Activated CD4-positive, alpha-beta memory T cell treated with anti-CD3 and anti-CD28 coated beads for 36 hours (primary cell): Measurements from ENCODE around the gene ZNF487. TPM values are rescaled to one million over a fixed set of nuclear protein-coding genes. Genes with fewer than 3 reads are reported as not detected.

Experiments used
- CTCF ChIA-PET: fragments of 350-600 bp; sonication (Branson Sonifier 250); formaldehyde crosslinking; loops from one replicate; lab custom pipeline; 2021; ENCODE audit warnings: antibody characterized with exemption, inconsistent platforms; lab: Charles Lee
- POLR2A ChIA-PET: fragments of 350-600 bp; sonication (Branson Sonifier 250); formaldehyde crosslinking; loops from one replicate; lab custom pipeline; 2021; ENCODE audit warnings: antibody characterized with exemption; lab: Charles Lee
- DNase-seq: peaks from one replicate; pipeline ENCODE4 v3.0.0-alpha.2; 2020
- H3K27ac Mint-ChIP-seq: one replicate; pipeline ENCODE4 v1.8.0; 2021; ENCODE audit warnings: mixed read lengths
- H3K27me3 Mint-ChIP-seq: one replicate; pipeline ENCODE4 v1.8.0; 2021; ENCODE audit warnings: mixed read lengths
- H3K36me3 Mint-ChIP-seq: one replicate; pipeline ENCODE4 v1.8.0; 2021; ENCODE audit warnings: mixed read lengths
- H3K4me1 Mint-ChIP-seq: one replicate; pipeline ENCODE4 v1.8.0; 2021; ENCODE audit warnings: low read depth, mixed read lengths
- H3K4me3 Mint-ChIP-seq: one replicate; pipeline ENCODE4 v1.8.0; 2021; ENCODE audit warnings: mild to moderate bottlenecking, mixed read lengths
- H3K9me3 Mint-ChIP-seq: one replicate; pipeline ENCODE4 v1.8.0; 2021; ENCODE audit warnings: mixed read lengths
- intact Hi-C: fragments of 100-400 bp; cut with micrococcal nuclease; formaldehyde crosslinking; loops from one replicate; pipeline ENCODE4 v1.15.1; 2023
- total RNA-seq, 2 experiments: library from RNA; stranded (reverse); gene quantifications; one replicate each; pipeline ENCODE4 v1.2.3, GENCODE V29; 2021

The ZNF487 gene
- total RNA-seq, 2 experiments from 2014 or later: 2.2 to 2.6 TPM

DNA sequence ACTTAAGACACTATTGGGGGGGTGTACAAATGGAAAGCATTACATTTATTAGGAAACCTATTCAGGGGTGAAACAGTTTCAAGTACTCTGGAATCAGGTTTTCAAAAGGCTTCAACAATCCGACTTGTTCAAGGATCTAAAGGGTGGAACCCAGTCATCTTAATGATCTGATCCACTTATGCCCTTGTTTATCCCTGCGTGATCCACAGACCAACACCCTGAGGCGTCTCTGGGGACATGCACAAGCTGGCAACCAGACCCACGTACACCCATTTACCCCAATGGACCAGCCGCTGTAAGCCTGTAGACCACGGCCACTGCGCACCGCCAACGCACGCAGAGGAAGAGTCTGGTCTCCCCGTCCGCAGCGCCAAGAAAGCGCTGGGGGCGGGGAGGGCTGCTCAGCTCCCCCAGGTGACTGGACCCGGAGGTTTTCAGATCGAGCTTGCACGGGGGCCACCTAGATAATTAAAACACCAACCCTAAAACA is 41.3 kb upstream of the ZNF487 start:
- H3K27me3 Mint-ChIP-seq: no peaks in the 10 kb centered on the region
- peaks cover 62% of the 10 kb centered on the region for H3K4me1 Mint-ChIP-seq
- peak; percentile 65 for DNase-seq
- no peaks in the 10 kb centered on the region for H3K9me3 Mint-ChIP-seq
- intact Hi-C loops: loop anchor here (1.0 to 10.0 kb wide), 4 partner anchors 9 to 761 kb away; partner anchors contain the start of genes CSGALNACT2, ZNF33B and ZNF487
- ChIA-PET CTCF (interaction anchor here (1.2 to 1.9 kb wide), 2 partner anchors 12 to 66 kb away, joined by 4 to 7 read pairs; no protein-coding TSS in a partner anchor), POLR2A (interaction anchor here (1.3 to 4.0 kb wide), 12 partner anchors 8 to 257 kb away, joined by 3 to 47 read pairs (median 12); partner anchors contain the start of genes CSGALNACT2, HNRNPF and ZNF487)
- H3K27ac Mint-ChIP-seq: peak overlapping the region; percentile 100
- peak overlapping the region; percentile 81 for H3K4me3 Mint-ChIP-seq
- peaks cover 87% of the 10 kb centered on the region for H3K36me3 Mint-ChIP-seq

DNA sequence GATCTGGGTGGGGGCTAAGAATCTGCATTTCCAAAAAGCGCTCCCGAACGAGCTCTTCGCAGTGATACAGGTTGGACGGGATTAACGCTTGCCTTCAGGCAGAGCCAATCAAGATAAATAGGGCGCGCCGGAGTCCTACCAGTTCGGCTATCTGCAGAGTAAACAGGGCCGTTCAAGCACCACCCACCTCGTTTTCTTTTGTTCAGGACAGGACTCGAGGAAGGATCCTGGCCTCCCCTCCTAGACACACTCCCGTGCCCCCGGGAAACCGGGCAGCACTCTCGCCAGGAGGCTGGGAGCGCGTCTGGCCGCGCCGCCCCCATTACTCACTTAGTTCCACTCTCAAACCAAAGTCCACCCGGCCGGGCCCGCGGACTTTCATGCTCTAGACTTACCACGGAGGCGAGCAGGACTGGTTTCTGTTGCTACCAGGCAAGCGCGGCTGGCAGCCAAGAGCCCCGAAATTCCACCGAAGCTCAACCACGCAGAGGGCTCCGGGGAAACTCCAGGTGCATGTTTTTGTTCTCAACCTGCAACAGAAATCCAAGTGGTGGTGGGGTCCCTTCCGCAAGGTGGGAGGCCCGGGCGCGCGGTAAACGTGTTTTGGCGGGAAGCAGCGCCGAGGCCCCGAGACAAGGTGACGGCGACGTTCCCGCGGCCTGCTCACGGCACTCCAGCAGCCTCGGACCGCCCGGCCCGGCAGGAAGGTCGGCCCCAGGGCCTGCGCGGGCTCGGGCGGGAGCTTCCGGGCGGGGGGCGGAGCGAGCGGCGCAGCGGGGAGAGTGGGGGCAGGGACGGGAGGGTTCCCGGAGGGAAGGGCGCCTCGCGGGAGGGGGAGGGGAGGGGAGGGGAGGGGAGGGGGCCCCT is 40.6 kb upstream of the ZNF487 start:
- H3K9me3 Mint-ChIP-seq: no peaks in the 10 kb centered on the region
- H3K27ac Mint-ChIP-seq: peak overlapping the region; percentile 100
- peak; percentile 88 for DNase-seq
- no peaks in the 10 kb centered on the region for H3K27me3 Mint-ChIP-seq
- POLR2A ChIA-PET: interaction anchor here (1.3 to 4.0 kb wide), 12 partner anchors 7 to 258 kb away, joined by 3 to 47 read pairs (median 12); partner anchors contain the start of genes CSGALNACT2, HNRNPF and ZNF487
- peak overlapping the region; percentile 81 for H3K4me3 Mint-ChIP-seq
- CTCF ChIA-PET: interaction anchor here (1.0 to 1.9 kb wide), 3 partner anchors 11 to 65 kb away, joined by 3 to 7 read pairs (median 4); no protein-coding TSS in a partner anchor
- H3K36me3 Mint-ChIP-seq: peaks cover 86% of the 10 kb centered on the region
- peaks cover 63% of the 10 kb centered on the region for H3K4me1 Mint-ChIP-seq
- intact Hi-C loops: loop anchor here (2.0 to 10.0 kb wide), 3 partner anchors 41 to 761 kb away; partner anchors contain the start of genes CSGALNACT2, ZNF33B and ZNF487

DNA sequence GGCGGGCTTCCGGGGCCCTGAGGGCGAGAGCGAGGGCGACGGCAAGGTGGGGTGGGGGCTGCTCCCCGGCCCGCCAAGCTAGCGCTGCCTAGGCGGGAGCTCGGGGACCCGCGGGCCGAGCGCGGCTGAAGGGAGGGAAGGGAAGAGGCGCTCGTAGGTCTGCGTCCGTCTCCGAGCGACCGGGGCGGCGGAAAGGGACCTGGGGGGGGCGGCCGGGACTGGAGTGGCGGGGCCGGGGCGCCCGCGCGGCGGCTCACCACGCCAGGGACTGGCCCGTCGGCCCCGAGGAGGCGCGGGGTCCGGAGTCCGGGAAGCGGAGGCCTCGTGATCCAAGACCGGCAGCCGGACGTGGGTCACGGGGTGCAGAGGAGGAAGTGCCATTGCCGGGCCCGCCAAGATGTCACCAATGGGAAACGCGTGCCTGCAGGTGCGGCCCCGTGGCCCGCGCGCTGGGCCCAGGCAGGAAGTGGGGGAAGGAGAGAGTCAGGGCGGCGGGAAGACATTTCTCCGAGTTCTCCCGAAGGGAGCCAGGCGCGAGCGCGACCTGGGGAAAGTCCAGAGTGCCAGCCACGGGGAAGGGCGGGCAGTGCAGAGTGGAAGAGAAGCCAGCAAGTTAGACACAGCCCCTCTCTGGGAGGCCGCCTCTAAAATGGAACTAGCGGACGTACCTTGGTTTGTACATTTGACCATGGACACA is 39.8 kb upstream of the ZNF487 start:
- Mint-ChIP-seq H3K4me1 (peaks cover 63% of the 10 kb centered on the region), H3K27me3 (no peaks in the 10 kb centered on the region), H3K4me3 (peak overlapping the region; percentile 81), H3K36me3 (peaks cover 84% of the 10 kb centered on the region), H3K9me3 (no peaks in the 10 kb centered on the region), H3K27ac (peak overlapping the region; percentile 100)
- POLR2A ChIA-PET: interaction anchor here (1.3 to 4.0 kb wide), 8 partner anchors 9 to 258 kb away, joined by 5 to 47 read pairs (median 20); partner anchors contain the start of genes CSGALNACT2, HNRNPF and ZNF487
- CTCF ChIA-PET: interaction anchor here (1.0 to 1.9 kb wide), 2 partner anchors 10 to 14 kb away, joined by 3 to 4 read pairs; no protein-coding TSS in a partner anchor
- peak; percentile 92 for DNase-seq
- intact Hi-C loops: loop anchor here (1.0 to 10.0 kb wide), 4 partner anchors 23 to 762 kb away; partner anchors contain the start of genes CSGALNACT2, ZNF33B and ZNF487

DNA sequence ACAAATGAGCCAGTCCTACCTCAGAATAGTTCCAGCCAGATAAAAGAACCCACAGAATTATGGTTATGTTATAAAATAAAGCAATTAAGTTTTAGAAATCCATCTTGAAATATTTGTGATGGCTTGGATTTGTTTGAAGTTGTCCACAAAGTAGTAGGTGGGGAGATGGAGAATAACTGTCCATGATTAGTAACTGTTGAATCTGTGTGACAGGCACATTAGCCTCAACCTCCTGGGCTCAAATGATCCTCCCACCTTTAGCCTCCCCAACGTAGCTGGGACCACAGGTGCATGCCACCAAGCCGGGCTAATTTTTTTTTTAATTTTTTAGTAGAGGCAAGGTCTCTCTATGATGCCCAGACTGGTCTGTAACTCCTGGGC is 38.0 kb upstream of the ZNF487 start:
- intact Hi-C loops: loop anchor here (1.0 to 10.0 kb wide), 4 partner anchors 8 to 764 kb away; partner anchors contain the start of genes ZNF33B and ZNF487
- peaks cover 83% of the 10 kb centered on the region for H3K36me3 Mint-ChIP-seq
- POLR2A ChIA-PET: interaction anchor here (1.0 to 4.0 kb wide), 4 partner anchors 9 to 260 kb away, joined by 4 to 32 read pairs (median 12); partner anchors contain the start of genes CSGALNACT2 and HNRNPF

DNA sequence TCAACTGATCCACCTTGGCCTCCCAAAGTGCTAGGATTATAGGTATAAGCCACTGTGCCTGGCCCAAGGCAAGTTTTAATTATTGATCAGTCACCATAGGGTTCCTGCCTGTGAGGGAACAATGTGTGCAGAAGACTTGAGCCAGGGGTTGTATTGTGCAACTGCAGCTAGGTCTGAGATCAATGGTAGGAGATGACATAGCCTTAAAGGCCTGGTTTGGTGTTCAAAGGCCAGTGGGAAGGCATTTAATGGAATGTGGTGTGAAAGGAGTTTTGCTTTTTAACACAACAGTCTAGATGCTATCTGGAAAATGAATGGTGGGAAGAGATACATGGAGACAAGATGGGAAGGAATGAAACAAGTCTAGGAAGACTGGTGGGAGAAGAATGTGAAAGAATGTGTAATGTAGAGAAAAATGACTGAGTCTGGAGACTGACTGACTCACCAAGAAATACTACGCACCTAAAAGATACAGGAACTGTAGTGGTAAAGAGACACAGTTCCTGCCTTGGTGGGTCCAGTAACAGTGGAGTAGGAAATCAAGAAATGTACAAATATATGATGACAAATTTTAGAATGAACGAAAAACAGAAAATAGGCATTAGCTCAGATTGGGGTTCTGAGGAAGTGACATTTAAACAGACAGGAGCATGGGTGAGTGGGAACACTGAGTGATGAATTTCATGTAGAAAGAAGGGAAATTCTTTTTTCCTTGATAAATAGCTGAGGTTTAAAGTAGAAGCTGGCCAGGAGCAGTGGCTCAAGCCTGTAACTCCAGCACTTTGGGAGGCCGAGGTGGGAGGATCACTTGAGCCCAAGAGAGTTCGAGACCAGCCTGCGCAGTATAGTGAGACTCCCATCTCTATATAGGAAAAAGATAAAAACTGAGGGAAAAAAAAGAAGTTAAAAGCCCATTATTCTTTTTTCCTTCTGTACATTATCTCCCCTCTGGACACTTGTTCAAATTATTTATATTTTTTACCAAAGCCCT is 37.3 kb upstream of the ZNF487 start:
- CTCF ChIA-PET: interaction anchor here (1.4 kb wide), 2 partner anchors 20 to 260 kb away, joined by 3 to 4 read pairs; no protein-coding TSS in a partner anchor
- H3K9me3 Mint-ChIP-seq: no peaks in the 10 kb centered on the region
- peaks cover 84% of the 10 kb centered on the region for H3K36me3 Mint-ChIP-seq
- POLR2A ChIA-PET: interaction anchor here (0.6 to 2.9 kb wide), 5 partner anchors 8 to 260 kb away, joined by 3 to 32 read pairs (median 7); partner anchors contain the start of genes HNRNPF and ZNF487
- peak overlapping the region; percentile 97 for H3K4me3 Mint-ChIP-seq
- intact Hi-C loops: loop anchor here (1.0 to 10.0 kb wide), 5 partner anchors 8 to 765 kb away; partner anchors contain the start of genes ZNF239, ZNF33B and ZNF487
- no peaks in the 10 kb centered on the region for H3K27me3 Mint-ChIP-seq
- H3K4me1 Mint-ChIP-seq: peaks cover 59% of the 10 kb centered on the region
- peak; percentile 44 for DNase-seq
- H3K27ac Mint-ChIP-seq: peak overlapping the region; percentile 100

More for the DNA sequence above, 38.0 kb upstream of the ZNF487 start:
- DNase-seq: no peak
- Mint-ChIP-seq H3K27ac (peak overlapping the region; percentile 100), H3K4me3 (peak overlapping the region; percentile 81), H3K27me3 (no peaks in the 10 kb centered on the region), H3K4me1 (peaks cover 63% of the 10 kb centered on the region), H3K9me3 (no peaks in the 10 kb centered on the region)
- CTCF ChIA-PET: no interaction called here

DNA sequence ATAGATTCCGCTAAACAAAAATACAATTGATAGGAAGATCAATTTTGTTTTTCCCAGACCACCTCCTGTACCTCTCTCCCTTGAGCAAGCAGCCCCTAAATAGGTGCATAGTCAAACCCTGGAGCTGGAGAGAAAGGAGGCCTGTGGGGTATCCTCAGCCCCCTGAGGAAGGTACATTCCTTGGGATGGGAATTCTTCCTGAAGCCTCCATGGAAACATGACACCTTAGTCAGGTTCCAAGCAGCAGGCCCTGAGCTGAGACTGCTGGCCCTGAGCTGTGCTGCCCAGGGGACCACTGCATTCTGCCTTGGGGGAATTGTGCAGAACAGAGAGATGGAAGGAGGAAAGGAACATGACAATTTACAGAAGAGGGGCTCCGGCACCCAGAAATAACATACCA is 35.3 kb upstream of the ZNF487 start:
- POLR2A ChIA-PET: interaction anchor here (0.7 to 1.5 kb wide), 3 partner anchors 10 to 35 kb away, joined by 3 to 6 read pairs (median 4); partner anchors contain the start of gene ZNF487
- CTCF ChIA-PET: interaction anchor here (1.0 to 1.2 kb wide), 2 partner anchors 11 to 35 kb away, joined by 3 to 4 read pairs; partner anchors contain the start of gene ZNF487
- no peaks in the 10 kb centered on the region for H3K27me3 Mint-ChIP-seq
- DNase-seq: no peak
- H3K4me1 Mint-ChIP-seq: peaks cover 50% of the 10 kb centered on the region
- H3K9me3 Mint-ChIP-seq: no peaks in the 10 kb centered on the region
- peaks cover 83% of the 10 kb centered on the region for H3K36me3 Mint-ChIP-seq
- peak overlapping the region; percentile 100 for H3K27ac Mint-ChIP-seq
- H3K4me3 Mint-ChIP-seq: peak overlapping the region; percentile 97
- intact Hi-C loops: loop anchor here (10.0 kb wide), 1 partner anchor 173 kb away; the partner anchor contains the start of gene ZNF239

DNA sequence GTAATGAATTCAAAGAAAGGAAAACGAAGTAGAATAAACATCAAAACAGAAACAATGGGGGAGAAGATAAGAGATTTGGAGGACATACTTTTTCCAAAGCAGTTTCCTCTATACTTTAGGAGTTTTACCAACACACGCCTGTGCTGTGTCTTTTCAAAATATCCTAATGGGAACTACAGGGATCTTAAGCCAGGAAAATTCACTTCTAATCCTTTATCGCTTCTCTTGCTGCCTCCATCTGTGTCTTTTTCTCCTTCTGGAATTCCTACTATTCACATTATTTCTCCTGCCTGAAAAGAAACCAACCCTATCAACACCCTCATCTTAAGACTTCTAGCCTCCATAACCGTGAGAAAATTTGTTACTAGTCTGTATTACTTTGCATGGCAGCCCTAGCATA is 34.7 kb upstream of the ZNF487 start:
- H3K4me1 Mint-ChIP-seq: peaks cover 50% of the 10 kb centered on the region
- H3K9me3 Mint-ChIP-seq: no peaks in the 10 kb centered on the region
- ChIA-PET CTCF (no interaction called here), POLR2A (interaction anchor here (1.5 kb wide), 1 partner anchor 35 kb away, joined by 6 read pairs; the partner anchor contains the start of gene ZNF487)
- H3K27ac Mint-ChIP-seq: peak overlapping the region; percentile 100
- no peaks in the 10 kb centered on the region for H3K27me3 Mint-ChIP-seq
- DNase-seq: no peak
- intact Hi-C loops: loop anchor here (10.0 kb wide), 1 partner anchor 173 kb away; the partner anchor contains the start of gene ZNF239
- H3K4me3 Mint-ChIP-seq: peak overlapping the region; percentile 97
- H3K36me3 Mint-ChIP-seq: peaks cover 83% of the 10 kb centered on the region

DNA sequence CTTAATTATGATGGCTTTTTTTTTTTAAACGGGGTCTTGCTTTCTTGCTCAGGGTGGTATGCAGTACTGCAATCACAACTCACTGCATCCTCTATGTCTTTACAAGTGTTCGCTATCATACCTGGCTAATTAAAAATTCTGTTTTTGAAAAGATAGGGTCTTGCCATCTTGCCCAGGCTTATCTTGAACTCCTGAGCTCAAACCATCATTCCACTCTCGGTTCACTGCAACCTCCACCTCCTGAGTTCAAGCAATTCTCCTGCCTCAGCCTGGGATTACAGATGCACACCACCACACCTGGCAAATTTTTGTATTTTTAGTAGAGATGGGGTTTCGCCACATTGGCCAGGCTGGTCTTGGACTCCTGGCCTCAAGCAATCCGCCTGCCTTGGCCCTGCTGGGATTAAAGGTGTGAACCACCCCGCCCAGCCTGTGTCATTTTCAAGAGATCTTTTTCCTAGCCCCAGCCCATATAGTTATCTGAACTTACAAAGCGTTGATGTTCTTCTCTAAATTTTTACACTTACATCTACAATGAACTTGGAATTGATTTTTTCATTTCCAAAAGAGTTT is 33.9 kb upstream of the ZNF487 start:
- no peak for DNase-seq
- intact Hi-C loops: loop anchor here (10.0 kb wide), 1 partner anchor 172 kb away; the partner anchor contains the start of gene ZNF239
- peaks cover 50% of the 10 kb centered on the region for H3K4me1 Mint-ChIP-seq
- peaks cover 81% of the 10 kb centered on the region for H3K36me3 Mint-ChIP-seq
- H3K27ac Mint-ChIP-seq: peak overlapping the region; percentile 100
- H3K4me3 Mint-ChIP-seq: peak overlapping the region; percentile 97
- ChIA-PET POLR2A (interaction anchor here (0.7 to 1.2 kb wide), 6 partner anchors 7 to 55 kb away, joined by 3 to 5 read pairs (median 4); no protein-coding TSS in a partner anchor), CTCF (no interaction called here)
- H3K9me3 Mint-ChIP-seq: no peaks in the 10 kb centered on the region
- H3K27me3 Mint-ChIP-seq: no peaks in the 10 kb centered on the region

DNA sequence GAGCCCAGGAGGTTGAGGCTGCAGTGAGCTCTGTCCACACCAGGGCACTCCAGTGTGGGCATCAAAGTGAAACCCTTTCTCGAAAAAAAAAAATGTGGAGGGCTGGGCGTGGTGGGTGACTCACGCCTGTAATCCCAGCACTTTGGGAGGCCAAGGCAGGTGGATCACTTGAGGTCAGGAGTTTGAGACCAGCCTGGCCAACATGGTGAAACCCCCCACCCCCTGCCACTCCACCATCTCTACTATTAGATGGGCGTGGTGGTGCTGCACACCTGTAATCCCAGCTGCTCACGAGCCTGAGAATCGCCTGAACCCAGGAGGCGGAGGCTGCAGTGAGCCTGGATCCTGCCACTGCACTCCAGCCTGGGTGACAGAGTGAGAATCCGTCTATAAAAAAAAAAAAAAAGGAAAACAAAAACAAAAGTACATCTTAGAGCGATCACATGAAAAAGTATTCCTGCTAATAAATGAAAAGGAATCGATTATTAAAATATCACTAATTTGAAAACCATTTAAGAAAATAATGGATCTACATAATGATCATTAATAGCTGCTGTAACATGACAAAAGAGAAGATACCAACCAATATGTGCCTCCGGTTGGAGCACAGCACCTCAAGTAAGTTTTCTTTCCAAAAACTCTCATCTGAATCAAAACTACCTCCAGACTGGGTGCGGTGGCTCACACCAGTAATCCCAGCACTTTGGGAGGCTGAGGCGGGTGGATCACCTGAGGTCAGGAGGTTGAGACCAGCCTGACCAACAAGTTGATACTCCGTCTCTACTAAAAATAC is 32.8 kb upstream of the ZNF487 start:
- peak; percentile 45 for DNase-seq
- peaks cover 79% of the 10 kb centered on the region for H3K36me3 Mint-ChIP-seq
- ChIA-PET CTCF (no interaction called here), POLR2A (interaction anchor here (1.0 to 1.2 kb wide), 4 partner anchors 8 to 17 kb away, joined by 3 to 5 read pairs (median 4); no protein-coding TSS in a partner anchor)
- intact Hi-C loops: loop anchor here (10.0 kb wide), 1 partner anchor 171 kb away; the partner anchor contains the start of gene ZNF239
- no peaks in the 10 kb centered on the region for H3K27me3 Mint-ChIP-seq
- H3K9me3 Mint-ChIP-seq: no peaks in the 10 kb centered on the region
- peak overlapping the region; percentile 97 for H3K4me3 Mint-ChIP-seq
- peaks cover 44% of the 10 kb centered on the region for H3K4me1 Mint-ChIP-seq
- H3K27ac Mint-ChIP-seq: peak overlapping the region; percentile 100
